ENCODE measurements around the gene CTCF. TPM values are rescaled to one million over a fixed set of nuclear protein-coding genes. Genes with fewer than 3 reads are reported as not detected.

Gene CTCF
- total RNA-seq, 1 donor, result 43.2 TPM

GRCh38 chr16:67645397-67646121 is 83.2 kb downstream of the CTCF start:
- Histone ChIP-seq H3K27me3 (ENCODE audit: insufficient read depth, low read length) (no peaks in the 10 kb centered on the region), H3K9me3 (ENCODE audit: low read depth, low read length) (no peaks in the 10 kb centered on the region), H3K4me1 (ENCODE audit: insufficient read depth, low read length) (peaks cover 11% of the 10 kb centered on the region), H3K4me3 (ENCODE audit: low read length) (peak overlapping the region; percentile 41)

- peaks cover 11% of the 10 kb centered on the region for H3K4me1 ChIP-seq (ENCODE audit: insufficient read depth, low read length)
- H3K4me3 ChIP-seq (ENCODE audit: low read length), result no peak overlapping the region
- H3K27me3 ChIP-seq (ENCODE audit: insufficient read depth, low read length), result no peaks in the 10 kb centered on the region
- H3K9me3 ChIP-seq (ENCODE audit: low read depth, low read length), result no peaks in the 10 kb centered on the region
Measured at GRCh38 chr16:67647111-67647651, 84.9 kb downstream of the CTCF start.

DNA sequence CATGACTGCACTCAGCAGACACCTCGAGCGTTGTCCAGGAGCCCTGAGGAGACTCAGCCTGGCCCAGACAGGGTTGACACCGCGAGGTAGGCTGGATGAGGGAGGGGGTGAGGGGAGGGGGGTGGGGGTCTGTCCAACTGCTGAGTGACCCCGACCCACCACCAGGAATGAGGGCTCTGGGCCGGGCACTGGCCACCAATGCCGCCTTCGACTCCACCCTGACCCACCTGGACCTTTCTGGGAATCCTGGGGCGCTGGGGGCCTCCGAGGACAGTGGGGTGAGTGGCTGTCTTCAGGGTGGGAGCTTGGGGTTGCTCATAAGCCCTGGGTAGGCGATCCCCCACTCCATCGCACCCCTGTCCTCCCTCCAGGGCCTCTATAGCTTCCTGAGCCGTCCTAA is 85.4 kb downstream of the CTCF start:
- Histone ChIP-seq H3K4me3 (ENCODE audit: low read length) (no peak overlapping the region), H3K4me1 (ENCODE audit: insufficient read depth, low read length) (peaks cover 11% of the 10 kb centered on the region), H3K9me3 (ENCODE audit: low read depth, low read length) (no peaks in the 10 kb centered on the region), H3K27me3 (ENCODE audit: insufficient read depth, low read length) (no peaks in the 10 kb centered on the region)

GRCh38 chr16:67648088-67648763 is 85.9 kb downstream of the CTCF start:
- H3K9me3 ChIP-seq (ENCODE audit: low read depth, low read length), result no peaks in the 10 kb centered on the region
- no peaks in the 10 kb centered on the region for H3K27me3 ChIP-seq (ENCODE audit: insufficient read depth, low read length)
- no peak overlapping the region for H3K4me3 ChIP-seq (ENCODE audit: low read length)
- peaks cover 11% of the 10 kb centered on the region for H3K4me1 ChIP-seq (ENCODE audit: insufficient read depth, low read length)

DNA sequence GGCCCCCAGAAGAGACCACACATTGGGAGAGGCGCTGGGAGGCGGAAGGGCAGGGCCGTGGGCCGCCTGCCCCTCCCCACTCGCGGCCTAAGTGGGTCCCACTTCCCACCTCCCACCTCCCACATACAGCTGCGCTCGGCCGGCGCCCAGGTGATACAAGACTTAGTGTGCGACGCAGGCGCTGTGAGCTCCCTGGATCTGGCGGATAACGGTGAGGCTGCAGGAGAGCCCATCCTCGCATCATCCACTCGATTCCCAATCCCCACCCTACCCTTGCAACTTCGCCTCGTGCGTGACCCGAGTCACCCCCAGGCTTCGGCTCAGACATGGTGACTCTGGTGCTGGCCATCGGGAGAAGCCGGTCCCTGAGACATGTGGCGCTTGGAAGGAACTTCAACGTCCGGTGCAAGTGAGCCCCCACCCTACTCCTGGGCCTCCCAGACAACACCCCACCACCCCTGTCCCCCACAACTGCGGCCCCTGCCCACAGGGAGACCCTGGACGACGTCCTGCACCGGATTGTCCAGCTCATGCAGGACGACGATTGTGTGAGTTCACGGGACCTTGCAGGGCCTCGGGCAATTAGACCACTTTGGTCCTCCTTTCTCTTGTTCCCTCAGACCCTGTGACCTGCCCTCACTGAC is 86.6 kb downstream of the CTCF start:
- Histone ChIP-seq H3K4me1 (ENCODE audit: insufficient read depth, low read length) (peaks cover 11% of the 10 kb centered on the region), H3K9me3 (ENCODE audit: low read depth, low read length) (no peaks in the 10 kb centered on the region), H3K27me3 (ENCODE audit: insufficient read depth, low read length) (no peaks in the 10 kb centered on the region), H3K4me3 (ENCODE audit: low read length) (no peak overlapping the region)

DNA sequence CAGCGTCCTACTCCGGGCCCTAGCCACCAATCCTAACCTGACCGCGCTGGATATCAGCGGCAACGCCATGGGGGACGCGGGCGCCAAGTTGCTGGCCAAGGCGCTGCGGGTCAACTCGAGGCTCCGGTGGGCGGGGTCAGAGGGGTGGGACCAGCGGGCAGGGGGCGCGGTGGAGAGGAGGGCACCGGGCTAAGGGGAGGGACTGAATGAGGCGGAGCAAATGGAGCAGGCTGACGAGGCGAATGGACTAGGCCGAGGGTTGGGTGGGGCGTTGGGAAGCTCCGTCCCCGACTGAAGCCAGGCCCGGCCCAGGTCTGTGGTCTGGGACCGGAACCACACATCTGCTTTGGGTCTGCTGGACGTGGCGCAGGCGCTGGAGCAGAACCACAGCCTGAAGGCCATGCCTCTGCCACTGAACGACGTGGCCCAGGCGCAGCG is 87.2 kb downstream of the CTCF start:
- Histone ChIP-seq H3K4me3 (ENCODE audit: low read length) (no peak overlapping the region), H3K9me3 (ENCODE audit: low read depth, low read length) (no peaks in the 10 kb centered on the region), H3K27me3 (ENCODE audit: insufficient read depth, low read length) (no peaks in the 10 kb centered on the region), H3K4me1 (ENCODE audit: insufficient read depth, low read length) (peaks cover 11% of the 10 kb centered on the region)

DNA sequence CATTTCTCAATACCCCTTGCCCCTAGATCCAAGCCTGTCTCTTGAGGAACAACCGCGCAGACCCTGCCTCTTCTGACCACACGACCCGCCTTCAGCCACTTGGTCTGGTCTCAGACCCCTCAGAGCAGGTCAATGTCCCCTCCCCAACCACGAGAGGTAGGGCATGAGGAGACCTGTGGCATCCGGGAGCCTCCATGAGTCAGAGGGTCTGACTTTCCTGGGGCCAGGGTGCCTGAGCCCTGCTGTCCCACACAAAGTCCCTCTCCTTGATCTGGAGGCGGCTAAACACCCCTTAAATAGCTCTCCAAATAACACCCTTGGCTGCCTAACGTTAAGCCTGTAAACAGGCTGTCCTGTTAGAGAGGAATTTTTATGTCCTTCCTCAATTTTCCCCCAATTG is 87.7 kb downstream of the CTCF start:
- Histone ChIP-seq H3K9me3 (ENCODE audit: low read depth, low read length) (no peaks in the 10 kb centered on the region), H3K27me3 (ENCODE audit: insufficient read depth, low read length) (no peaks in the 10 kb centered on the region), H3K4me3 (ENCODE audit: low read length) (no peak overlapping the region), H3K4me1 (ENCODE audit: insufficient read depth, low read length) (peaks cover 11% of the 10 kb centered on the region)

- no peaks in the 10 kb centered on the region for H3K27me3 ChIP-seq (ENCODE audit: insufficient read depth, low read length)
- peaks cover under 1% of the 10 kb centered on the region for H3K4me1 ChIP-seq (ENCODE audit: insufficient read depth, low read length)
Measured at GRCh38 chr16:67651039-67651438, 88.7 kb downstream of the CTCF start.

GRCh38 chr16:67651847-67652246 is 89.5 kb downstream of the CTCF start:
- H3K4me3 ChIP-seq (ENCODE audit: low read length), result no peak overlapping the region
- H3K9me3 ChIP-seq (ENCODE audit: low read depth, low read length), result no peaks in the 10 kb centered on the region
- H3K4me1 ChIP-seq (ENCODE audit: insufficient read depth, low read length), result no peaks in the 10 kb centered on the region
- no peaks in the 10 kb centered on the region for H3K27me3 ChIP-seq (ENCODE audit: insufficient read depth, low read length)

More at GRCh38 chr16:67651039-67651438, 88.7 kb downstream of the CTCF start:
- H3K9me3 ChIP-seq (ENCODE audit: low read depth, low read length), result no peaks in the 10 kb centered on the region
- H3K4me3 ChIP-seq (ENCODE audit: low read length), result no peak overlapping the region

- H3K9me3 ChIP-seq (ENCODE audit: low read depth, low read length), result no peaks in the 10 kb centered on the region
- H3K4me3 ChIP-seq (ENCODE audit: low read length), result no peak overlapping the region
- H3K27me3 ChIP-seq (ENCODE audit: insufficient read depth, low read length), result no peaks in the 10 kb centered on the region
- H3K4me1 ChIP-seq (ENCODE audit: insufficient read depth, low read length), result no peaks in the 10 kb centered on the region
Measured at GRCh38 chr16:67652578-67653127, 90.3 kb downstream of the CTCF start.

DNA sequence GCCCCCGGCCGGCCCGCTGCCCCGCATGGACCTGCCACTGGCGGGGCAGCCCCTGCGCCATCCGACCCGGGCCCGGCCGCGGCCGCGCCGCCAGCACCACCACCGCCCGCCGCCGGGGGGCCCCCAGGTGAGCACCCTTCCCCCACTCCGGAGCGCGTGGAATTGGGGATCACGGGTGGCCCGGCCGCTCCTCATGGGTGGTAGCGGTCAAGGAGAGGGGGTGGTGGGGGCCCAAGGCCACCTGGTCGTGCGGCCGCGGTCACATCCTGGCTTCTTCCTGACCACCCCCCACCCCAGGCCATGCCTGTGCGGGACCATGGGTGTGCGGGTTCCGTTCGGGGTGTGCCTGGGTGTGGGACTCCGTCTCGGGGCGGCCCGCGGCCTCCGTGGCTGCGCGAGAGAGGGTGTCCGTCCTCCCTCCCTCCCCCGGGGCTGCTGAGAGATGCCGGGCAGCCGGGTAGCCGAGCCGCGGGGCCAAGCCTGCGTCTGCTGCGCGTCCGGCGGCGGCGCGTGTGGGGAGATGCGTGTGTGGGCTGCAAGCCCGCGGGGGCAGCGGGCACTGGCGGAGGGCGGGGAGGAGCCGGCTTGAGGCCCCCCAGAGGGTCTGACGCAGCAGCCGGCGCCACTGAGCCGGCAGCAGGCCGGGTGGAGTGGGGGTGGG is 90.9 kb downstream of the CTCF start:
- no peaks in the 10 kb centered on the region for H3K27me3 ChIP-seq (ENCODE audit: insufficient read depth, low read length)
- H3K9me3 ChIP-seq (ENCODE audit: low read depth, low read length), result no peaks in the 10 kb centered on the region
- H3K4me3 ChIP-seq (ENCODE audit: low read length), result no peak overlapping the region
- H3K4me1 ChIP-seq (ENCODE audit: insufficient read depth, low read length), result no peaks in the 10 kb centered on the region

DNA sequence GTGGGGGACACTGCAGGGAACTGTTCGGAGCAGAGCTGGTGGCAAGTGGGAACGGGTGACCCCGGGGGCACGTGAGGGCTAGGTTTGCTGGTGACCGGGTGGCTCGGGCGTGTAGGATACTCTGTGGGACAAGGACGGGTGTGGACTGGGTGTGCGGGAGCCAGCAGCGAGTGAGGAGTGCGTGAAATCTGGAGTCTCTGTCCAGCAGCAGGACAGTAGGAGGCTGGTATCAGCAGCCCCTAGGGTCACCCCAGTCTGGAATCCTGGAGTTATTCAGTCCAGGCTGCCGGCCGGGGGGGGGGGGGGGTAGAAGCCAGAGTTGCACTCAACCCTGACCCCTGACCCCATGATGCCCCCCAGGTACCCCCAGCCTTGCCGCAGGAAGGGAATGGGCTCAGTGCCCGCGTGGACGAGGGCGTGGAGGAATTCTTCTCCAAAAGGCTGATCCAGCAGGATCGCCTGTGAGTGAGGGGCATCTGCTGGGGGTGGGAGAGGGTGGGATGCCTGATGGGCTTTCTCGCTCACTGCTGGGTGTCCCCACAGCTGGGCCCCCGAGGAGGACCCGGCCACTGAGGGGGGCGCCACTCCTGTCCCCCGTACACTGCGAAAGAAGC is 91.6 kb downstream of the CTCF start:
- no peak overlapping the region for H3K4me3 ChIP-seq (ENCODE audit: low read length)
- H3K27me3 ChIP-seq (ENCODE audit: insufficient read depth, low read length), result no peaks in the 10 kb centered on the region
- H3K4me1 ChIP-seq (ENCODE audit: insufficient read depth, low read length), result peaks cover 3% of the 10 kb centered on the region
- H3K9me3 ChIP-seq (ENCODE audit: low read depth, low read length), result no peaks in the 10 kb centered on the region

GRCh38 chr16:67654403-67654911 is 92.1 kb downstream of the CTCF start:
- no peaks in the 10 kb centered on the region for H3K27me3 ChIP-seq (ENCODE audit: insufficient read depth, low read length)
- peaks cover 9% of the 10 kb centered on the region for H3K4me1 ChIP-seq (ENCODE audit: insufficient read depth, low read length)
- no peak overlapping the region for H3K4me3 ChIP-seq (ENCODE audit: low read length)
- H3K9me3 ChIP-seq (ENCODE audit: low read depth, low read length), result no peaks in the 10 kb centered on the region

DNA sequence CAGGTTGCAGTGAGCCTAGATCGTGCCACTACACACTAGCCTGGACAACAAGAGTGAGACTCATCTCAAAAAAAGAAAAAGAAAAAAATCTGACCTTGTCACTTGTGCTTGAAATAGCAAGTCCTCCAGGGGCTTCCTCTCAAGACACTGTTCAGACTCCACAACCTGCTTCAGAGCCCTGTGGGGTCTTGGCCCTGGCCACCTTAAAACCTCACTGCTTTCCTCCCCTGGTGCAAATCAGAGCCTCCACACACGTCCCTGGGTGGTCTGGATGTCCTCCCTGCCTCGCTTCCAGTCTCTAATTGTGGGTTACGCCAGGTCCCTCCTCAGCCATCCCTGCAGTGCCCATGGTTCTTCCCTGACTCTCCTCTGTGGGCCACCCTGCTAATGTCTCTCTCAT is 93.0 kb downstream of the CTCF start:
- no peaks in the 10 kb centered on the region for H3K27me3 ChIP-seq (ENCODE audit: insufficient read depth, low read length)
- peaks cover 13% of the 10 kb centered on the region for H3K4me1 ChIP-seq (ENCODE audit: insufficient read depth, low read length)
- no peaks in the 10 kb centered on the region for H3K9me3 ChIP-seq (ENCODE audit: low read depth, low read length)
- no peak overlapping the region for H3K4me3 ChIP-seq (ENCODE audit: low read length)

Data from mononuclear cell (primary cell).